Activated T-cell treated with anti-CD3 and anti-CD28 coated beads, Interleukin-2, amount 50 U/mL, for 72 hours (primary cell): ENCODE data around the gene SPEN. TPM values are rescaled to one million over a fixed set of nuclear protein-coding genes. Genes with fewer than 3 reads are reported as not detected.
A peak's percentile ranks its signal among the peaks of the same experiment; 100 is the strongest.
"Not testable (repeated sequence)": the region's sequence is repeated elsewhere in the genome, so short reads cannot be mapped to it uniquely, and the experiment has no call there.

Source experiments
- ATAC-seq, 2 donors: fragments of 150-1000 bp; cut with Tn5 transposase; replicated peaks in 1 of 2; 2 replicates each; pipeline ENCODE4 v1.10.0; 2021; ENCODE audit warnings: moderate library complexity in 2 of 2, mild to moderate bottlenecking in 1 of 2
- DNase-seq, 2 donors: peaks; one replicate each; pipeline ENCODE4 v3.0.0; 2021 to 2022; ENCODE audit warnings: mixed read lengths in 1 of 2
- H3K27ac Mint-ChIP-seq: one replicate; pipeline ENCODE4 v1.8.0; 2022; ENCODE audit warnings: mild to moderate bottlenecking, moderate library complexity, mixed read lengths
- H3K27me3 Mint-ChIP-seq: one replicate; pipeline ENCODE4 v1.8.0; 2022; ENCODE audit warnings: low read depth, mixed read lengths
- H3K36me3 Mint-ChIP-seq, 2 donors: one replicate each; pipeline ENCODE4 v1.8.0; 2022; ENCODE audit warnings: mixed read lengths in 2 of 2, mild to moderate bottlenecking in 1 of 2; ENCODE audit not compliant: insufficient read depth in 2 of 2
- H3K4me1 Mint-ChIP-seq: one replicate; pipeline ENCODE4 v1.8.0; 2022; ENCODE audit warnings: low read depth, mixed read lengths
- H3K4me3 Mint-ChIP-seq, 2 donors: one replicate each; pipeline ENCODE4 v1.8.0; 2022; ENCODE audit warnings: mild to moderate bottlenecking in 2 of 2, mixed read lengths in 2 of 2, moderate library complexity in 2 of 2
- H3K9me3 Mint-ChIP-seq, 2 donors: one replicate each; pipeline ENCODE4 v1.8.0; 2022; ENCODE audit warnings: mixed read lengths in 2 of 2
- total RNA-seq, 2 donors: library from RNA; stranded (reverse); gene quantifications; one replicate each; pipeline ENCODE4 v1.2.3, GENCODE V29; 2022

SPEN gene
- total RNA-seq, 2 donors from 2014 or later, result 53.5 to 56.9 TPM

- Mint-ChIP-seq H3K4me1 (peaks cover 12% of the 10 kb centered on the region), H3K4me3 (no peak overlapping the region), H3K36me3 (no peaks in the 10 kb centered on the region), H3K27me3 (no peaks in the 10 kb centered on the region), H3K9me3 (no peaks in the 10 kb centered on the region), H3K27ac (no peak overlapping the region)
- ATAC-seq, result no peak
- DNase-seq, result no peak
Measured at GRCh38 chr1:15816674-15817073, 30.8 kb upstream of the SPEN start.

DNA sequence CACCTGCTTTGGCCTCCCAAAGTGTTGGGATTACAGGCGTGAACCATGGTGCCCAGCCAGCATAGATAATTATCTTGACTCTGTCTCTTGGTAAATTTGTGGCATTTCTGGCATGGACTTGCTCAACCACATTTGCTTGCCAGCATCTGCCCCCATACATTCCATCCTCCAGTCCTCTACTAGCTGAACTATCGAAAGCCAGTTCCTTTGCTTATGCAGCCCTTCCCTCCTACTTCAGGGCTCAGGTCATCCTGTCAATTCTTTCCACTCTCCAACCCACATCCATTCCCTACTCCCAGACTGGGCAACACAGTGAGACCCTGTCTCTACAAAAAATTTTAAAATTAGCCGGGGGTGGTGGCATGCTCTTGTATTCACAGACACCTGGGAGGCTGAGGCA, 27.0 kb upstream of the SPEN start:
- H3K4me1 Mint-ChIP-seq, result peaks cover 9% of the 10 kb centered on the region
- H3K4me3 Mint-ChIP-seq, result no peak overlapping the region
- no peak overlapping the region for H3K27ac Mint-ChIP-seq
- no peaks in the 10 kb centered on the region for H3K36me3 Mint-ChIP-seq
- ATAC-seq (no peak), DNase-seq (no peak)
- no peaks in the 10 kb centered on the region for H3K9me3 Mint-ChIP-seq
- no peaks in the 10 kb centered on the region for H3K27me3 Mint-ChIP-seq

DNA sequence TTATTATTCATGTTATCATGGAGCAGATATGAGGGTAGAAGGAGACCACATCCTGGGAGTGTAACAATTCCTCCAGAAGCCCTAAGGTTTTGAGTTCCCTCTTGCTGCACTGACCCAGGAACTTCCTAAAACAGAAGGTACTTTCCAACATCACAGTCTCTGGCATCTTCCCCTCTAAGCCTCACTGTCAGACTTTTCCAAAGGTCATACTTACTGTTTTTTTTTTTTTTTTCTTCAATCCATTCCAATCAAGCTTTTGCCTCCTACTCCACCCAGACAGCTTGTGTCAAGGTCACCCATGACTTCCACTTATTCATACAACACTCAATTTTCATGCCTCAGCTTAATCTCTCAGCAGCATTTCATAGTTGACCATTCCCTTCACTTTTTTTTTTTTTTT, 21.7 kb upstream of the SPEN start:
- no peaks in the 10 kb centered on the region for H3K36me3 Mint-ChIP-seq
- H3K27ac Mint-ChIP-seq, result no peak overlapping the region
- H3K4me1 Mint-ChIP-seq, result peaks cover 5% of the 10 kb centered on the region
- H3K27me3 Mint-ChIP-seq, result no peaks in the 10 kb centered on the region
- H3K9me3 Mint-ChIP-seq, result no peaks in the 10 kb centered on the region
- no peak overlapping the region for H3K4me3 Mint-ChIP-seq
- DNase-seq (no peak), ATAC-seq (no peak)

- Mint-ChIP-seq H3K9me3 (no peaks in the 10 kb centered on the region), H3K36me3 (peaks cover 1 to 3% of the 10 kb centered on the region in 2 donors), H3K4me3 (no peak overlapping the region), H3K27ac (no peak overlapping the region), H3K27me3 (no peaks in the 10 kb centered on the region), H3K4me1 (peaks cover 11% of the 10 kb centered on the region)
- ATAC-seq (no peak), DNase-seq (no peak)
Measured at GRCh38 chr1:15826810-15827507, 20.5 kb upstream of the SPEN start.

DNA sequence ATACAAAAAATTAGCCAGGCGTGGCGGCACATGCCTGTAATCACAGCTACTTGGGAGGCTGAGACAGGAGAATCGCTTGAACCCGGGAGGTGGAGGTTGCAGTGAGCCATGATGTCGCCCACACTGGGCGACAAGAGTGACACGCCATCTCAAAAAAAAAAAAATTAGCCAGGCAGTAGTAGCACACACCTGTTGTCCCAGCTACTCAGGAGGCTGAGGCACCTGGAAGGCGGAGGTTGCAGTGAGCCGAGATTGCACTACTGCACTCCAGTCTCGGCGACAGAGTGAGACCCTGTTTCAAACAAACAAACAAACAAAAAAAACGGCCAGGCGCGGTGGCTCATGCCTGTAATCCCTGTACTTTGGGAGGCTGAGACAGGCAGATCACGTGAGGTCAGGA, 19.9 kb upstream of the SPEN start:
- not testable (repeated sequence) for H3K27ac Mint-ChIP-seq, DNase-seq, H3K4me3 Mint-ChIP-seq, H3K36me3 Mint-ChIP-seq, ATAC-seq, H3K9me3 Mint-ChIP-seq, H3K27me3 Mint-ChIP-seq
- H3K4me1 Mint-ChIP-seq, result peaks cover 13% of the 10 kb centered on the region

- H3K27ac Mint-ChIP-seq, DNase-seq, H3K36me3 Mint-ChIP-seq, H3K27me3 Mint-ChIP-seq, H3K9me3 Mint-ChIP-seq, ATAC-seq, H3K4me3 Mint-ChIP-seq: not testable (repeated sequence)
- peaks cover 16% of the 10 kb centered on the region for H3K4me1 Mint-ChIP-seq
Measured at GRCh38 chr1:15828931-15829330, 18.6 kb upstream of the SPEN start.

DNA sequence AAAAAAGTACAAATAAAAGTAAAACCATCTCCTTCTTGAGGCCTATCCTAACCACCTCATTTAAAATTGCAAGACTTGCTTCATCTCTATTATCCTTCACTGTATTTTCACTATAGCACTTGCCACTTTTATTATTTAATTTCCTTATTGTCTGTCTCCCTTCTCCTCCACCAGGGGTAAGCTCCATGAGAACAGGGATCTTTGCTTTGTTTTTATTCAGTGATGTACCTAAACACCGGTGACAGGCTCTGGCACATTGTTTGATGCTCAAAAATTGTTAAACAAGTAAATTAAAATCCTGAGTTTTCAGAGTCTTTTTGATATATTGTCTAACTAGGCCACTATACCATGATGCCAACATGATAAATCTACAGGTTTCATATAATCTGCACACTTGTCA, 17.2 kb upstream of the SPEN start:
- Mint-ChIP-seq H3K9me3 (no peaks in the 10 kb centered on the region), H3K36me3 (peaks cover 1 to 3% of the 10 kb centered on the region in 2 donors), H3K4me3 (no peak overlapping the region), H3K27me3 (no peaks in the 10 kb centered on the region), H3K27ac (no peak overlapping the region), H3K4me1 (peaks cover 18% of the 10 kb centered on the region)
- DNase-seq, result no peak
- ATAC-seq, result no peak

DNA sequence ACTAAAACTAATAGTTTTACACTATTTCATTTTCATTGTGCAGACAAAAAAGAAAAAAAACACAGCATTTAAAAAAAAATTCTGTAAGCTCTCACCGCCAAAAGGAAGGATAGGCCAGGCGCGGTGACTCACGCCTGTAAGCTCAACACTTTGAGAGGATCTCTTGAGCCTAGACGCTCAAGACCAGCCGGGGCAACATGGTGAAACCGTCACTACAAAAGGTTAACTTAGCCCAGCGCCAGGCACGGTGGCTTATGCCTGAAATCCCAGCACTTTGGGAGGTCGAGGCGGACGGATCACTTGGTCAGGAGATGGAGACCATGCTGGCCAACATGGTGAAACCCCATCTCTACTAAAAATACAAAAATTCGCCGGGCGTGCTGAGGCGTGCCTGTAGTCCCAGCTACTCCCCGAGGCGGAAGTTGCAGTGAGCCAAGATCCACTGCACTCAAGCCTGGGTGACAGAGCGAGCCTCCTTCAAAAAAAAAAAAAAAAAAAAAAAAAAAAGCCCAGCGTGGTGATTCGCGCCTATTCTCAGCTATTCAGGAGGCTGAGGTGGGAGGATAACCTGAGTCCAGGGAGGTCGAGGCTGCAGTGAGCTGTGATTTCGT, 14.3 kb upstream of the SPEN start:
- Mint-ChIP-seq H3K4me3 (peak overlapping the region; percentile 96 to 98), H3K36me3 (peaks cover 1 to 3% of the 10 kb centered on the region in 2 donors), H3K4me1 (peaks cover 37% of the 10 kb centered on the region), H3K9me3 (no peaks in the 10 kb centered on the region), H3K27me3 (no peaks in the 10 kb centered on the region), H3K27ac (peak overlapping the region; percentile 98)
- ATAC-seq (no peak), DNase-seq (peak; percentile 50 to 53)

GRCh38 chr1:15833842-15834405, 13.6 kb upstream of the SPEN start:
- ATAC-seq, result no peak
- Mint-ChIP-seq H3K27me3 (no peaks in the 10 kb centered on the region), H3K36me3 (peaks cover 1 to 3% of the 10 kb centered on the region in 2 donors), H3K9me3 (no peaks in the 10 kb centered on the region), H3K4me1 (peaks cover 37% of the 10 kb centered on the region), H3K4me3 (peak overlapping the region; percentile 96 to 98), H3K27ac (peak overlapping the region; percentile 98)
- no peak for DNase-seq

GRCh38 chr1:15834406-15835204, 12.9 kb upstream of the SPEN start:
- Mint-ChIP-seq H3K36me3 (peaks cover 1 to 3% of the 10 kb centered on the region in 2 donors), H3K27ac (peak overlapping the region; percentile 98), H3K9me3 (no peaks in the 10 kb centered on the region), H3K4me3 (peak overlapping the region; percentile 96 to 98), H3K27me3 (no peaks in the 10 kb centered on the region), H3K4me1 (peaks cover 36% of the 10 kb centered on the region)
- peak; percentile 93 to 96 for DNase-seq
- peak; percentile 72 to 73 for ATAC-seq

DNA sequence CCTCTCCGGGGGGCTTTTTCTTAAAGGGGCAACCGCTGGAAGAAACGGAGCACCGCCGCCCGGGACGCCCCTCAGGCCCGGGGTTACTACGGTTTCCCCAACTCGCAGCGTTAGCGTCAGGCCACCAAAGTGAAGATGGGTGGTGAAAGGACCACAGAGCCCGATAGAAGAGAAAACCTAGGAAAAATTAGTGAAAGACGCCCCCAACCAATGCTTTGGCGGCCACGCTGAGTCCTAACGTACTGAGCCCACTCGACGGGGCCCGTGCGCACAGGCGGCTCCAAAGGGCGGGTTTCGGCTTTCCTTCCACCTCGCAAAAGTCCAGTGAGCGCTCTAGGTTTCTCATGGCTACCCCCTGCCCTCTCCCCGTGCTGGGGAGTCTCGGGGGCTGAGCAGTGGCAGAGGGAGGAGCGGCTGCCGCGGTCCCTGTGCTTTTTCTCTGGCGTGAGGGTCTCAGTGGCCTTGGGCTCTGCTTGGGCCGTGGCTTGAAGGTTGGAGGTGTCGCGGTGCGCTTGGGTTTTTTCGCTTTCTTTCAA, 12.2 kb upstream of the SPEN start:
- H3K36me3 Mint-ChIP-seq, result peaks cover 1 to 3% of the 10 kb centered on the region in 2 donors
- peaks cover 31% of the 10 kb centered on the region for H3K4me1 Mint-ChIP-seq

DNA sequence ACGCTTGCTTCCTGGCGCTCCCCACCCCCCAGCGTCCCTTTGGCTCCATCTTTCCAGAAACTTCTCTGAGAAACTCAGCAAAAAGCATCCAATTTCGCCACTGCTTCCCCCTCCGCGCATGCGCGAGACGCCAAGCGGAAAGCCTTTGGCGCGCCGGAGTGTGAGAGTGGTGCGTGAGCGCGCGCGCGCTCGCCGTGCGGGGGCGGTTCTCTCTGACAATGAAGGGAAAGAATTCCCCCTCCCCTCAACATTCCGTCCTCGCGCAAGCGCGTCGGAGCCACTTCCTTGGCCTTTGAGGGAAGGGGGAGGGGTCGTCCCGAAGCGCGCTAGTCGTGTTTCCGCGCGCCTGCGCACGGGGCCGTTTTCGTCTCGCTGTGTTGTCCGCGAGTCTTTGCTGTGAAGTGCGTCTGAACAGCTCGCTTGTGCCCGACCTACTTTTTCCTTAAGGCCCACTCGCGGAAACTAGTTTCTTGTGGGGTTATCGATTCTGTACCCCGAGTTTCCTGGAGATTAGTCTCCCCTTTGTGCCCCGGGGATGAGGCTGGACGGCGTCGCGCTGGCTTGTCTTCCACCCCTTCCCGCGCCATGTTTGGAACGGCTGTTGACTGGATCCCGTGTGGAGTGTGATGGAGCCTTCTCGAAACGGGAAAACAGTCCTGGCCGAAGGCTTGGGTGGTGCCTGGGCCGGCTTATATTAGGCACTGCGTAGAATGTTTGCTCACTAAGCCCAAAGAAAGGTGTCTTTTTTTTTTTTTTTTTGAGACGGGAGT, 11.6 kb upstream of the SPEN start:
- Mint-ChIP-seq H3K27me3 (no peaks in the 10 kb centered on the region), H3K4me3 (peak overlapping the region; percentile 96 to 98), H3K4me1 (peaks cover 31% of the 10 kb centered on the region), H3K9me3 (no peaks in the 10 kb centered on the region), H3K27ac (peak overlapping the region; percentile 98), H3K36me3 (peaks cover 1 to 3% of the 10 kb centered on the region in 2 donors)
- ATAC-seq (peak; percentile 45 to 48), DNase-seq (peak; percentile 98 to 99)

More for the DNA sequence above, 12.2 kb upstream of the SPEN start:
- Mint-ChIP-seq H3K4me3 (peak overlapping the region; percentile 96 to 98), H3K27ac (peak overlapping the region; percentile 98), H3K9me3 (no peaks in the 10 kb centered on the region), H3K27me3 (no peaks in the 10 kb centered on the region)
- DNase-seq (peak in 1 of 2 donors; percentile 61), ATAC-seq (peak; percentile 19 to 27)
